HG03159 (cell line): ENCODE measurements around the gene TAF1C.

ENCODE experiments used
- ATAC-seq: cut with Tn5 transposase; IDR thresholded peaks from one replicate; pipeline ENCODE4 v1.9.1; 2021; ENCODE audit warnings: mild to moderate bottlenecking, moderate library complexity; ENCODE audit not compliant: unreplicated experiment

Gene TAF1C

DNA sequence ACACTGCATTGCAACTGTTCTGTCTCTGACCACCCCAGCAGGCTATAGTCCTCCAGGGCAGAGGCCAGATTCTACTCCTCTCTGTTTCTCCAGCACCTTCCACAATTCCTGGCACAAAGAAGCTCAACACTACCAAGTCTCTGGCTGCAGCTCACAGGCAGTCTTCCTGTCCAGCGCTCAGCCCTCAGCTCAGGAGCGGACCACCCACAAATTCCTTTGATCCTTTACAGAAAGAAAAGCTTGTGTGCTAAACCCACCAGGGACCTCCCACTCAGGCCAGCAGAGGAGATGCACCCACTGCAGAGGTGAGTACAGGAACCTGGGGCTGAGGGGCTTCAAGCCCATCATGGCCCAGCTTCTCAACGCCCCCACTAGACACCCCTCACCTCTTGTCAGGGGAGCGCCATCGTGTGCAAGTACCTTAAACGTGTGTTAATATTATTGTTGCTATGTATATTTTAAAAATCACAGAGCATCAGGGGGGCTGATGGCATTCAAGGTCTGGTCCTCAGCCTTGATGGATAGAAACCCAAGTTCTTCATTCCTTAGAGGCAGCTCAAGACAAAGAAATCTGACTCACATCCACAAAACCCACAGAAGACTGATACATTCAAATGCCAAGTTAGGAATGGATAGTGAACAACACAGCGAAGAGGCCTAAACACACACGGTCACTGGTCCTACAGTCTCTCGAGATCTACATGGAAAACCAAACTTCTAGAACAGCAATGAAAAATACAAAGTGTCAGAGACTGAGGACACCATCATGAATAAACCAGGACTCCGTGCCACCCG lies 50.3 kb downstream of the TAF1C start:
- ATAC-seq = no peak

DNA sequence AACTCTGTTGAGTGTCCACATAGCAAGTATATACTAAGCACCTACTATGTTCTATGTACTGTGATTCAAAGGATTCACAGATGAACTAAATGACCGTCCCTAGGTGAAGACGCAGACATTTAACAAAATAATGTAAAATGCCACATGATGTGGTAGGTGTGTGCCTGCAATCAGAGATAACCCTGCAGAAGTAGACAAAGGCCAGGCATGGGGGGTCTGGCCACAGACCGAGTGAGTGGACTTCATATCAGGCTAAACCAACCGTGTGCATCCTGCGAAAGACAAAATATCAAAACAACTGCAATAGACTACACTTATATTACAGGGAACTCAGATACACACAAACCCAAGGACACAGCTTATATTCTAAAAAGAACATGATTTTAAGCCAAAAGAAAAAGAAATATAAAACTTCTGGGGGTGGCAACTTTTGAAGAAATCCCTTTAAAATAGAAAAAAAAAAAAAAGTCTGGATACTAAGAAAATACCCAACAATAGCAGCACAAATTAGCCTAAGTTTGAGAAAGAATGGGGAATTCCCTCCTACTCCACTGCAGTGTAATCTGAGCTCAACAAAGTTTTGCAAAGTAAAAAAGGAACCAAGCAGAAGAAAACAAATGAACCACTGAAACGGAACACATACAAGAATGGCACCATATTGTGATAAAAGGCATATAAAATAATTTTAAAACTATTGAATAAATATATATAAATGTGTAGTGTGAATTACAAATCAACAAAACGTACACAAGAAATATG lies 54.2 kb downstream of the TAF1C start:
- no peak for ATAC-seq

DNA sequence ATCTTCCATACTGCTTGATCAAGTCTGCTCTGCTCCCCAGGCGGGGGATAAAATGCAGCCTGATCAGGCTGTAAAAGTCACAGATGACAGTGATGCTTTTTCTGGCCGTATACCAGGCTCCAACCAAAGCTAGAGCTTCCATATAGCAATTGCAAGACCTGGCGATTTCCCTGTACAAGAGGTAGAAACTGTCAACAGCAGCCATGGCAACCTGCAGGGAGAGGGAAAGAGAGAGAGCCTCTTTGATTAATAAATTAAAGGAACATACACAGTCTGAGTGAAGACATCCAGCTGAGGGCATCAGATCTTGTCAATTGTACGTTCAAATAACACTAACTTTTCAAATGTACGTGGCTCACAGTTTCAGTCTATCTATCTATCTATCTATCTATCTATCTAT lies 55.7 kb downstream of the TAF1C start:
- no peak for ATAC-seq
